ENCODE data around the gene PACS2.
A peak's percentile ranks its signal among the peaks of the same experiment; 100 is the strongest.

PACS2 gene

GRCh38 chr14:105368426-105368825 is 53.9 kb downstream of the PACS2 start:
- Histone ChIP-seq H3K27me3 (replicated peaks in 2 of 5; ENCODE audit: control insufficient read depth in 4 of 5, insufficient read depth in 5 of 5, low read length in 4 of 5) (no peaks in the 10 kb centered on the region), H3K36me3 (ENCODE audit: control insufficient read depth in 4 of 4, insufficient read depth in 4 of 4, low read length in 3 of 4) (peaks cover 2 to 28% (median 8%) of the 10 kb centered on the region in 4 experiments), H3K4me3 (ENCODE audit: control insufficient read depth in 1 of 7, extremely low read depth in 1 of 7, insufficient read depth in 4 of 7, low read depth in 2 of 7, low read length in 6 of 7) (no peak overlapping the region), H3K27ac (ENCODE audit: insufficient read depth in 1 of 2, low read depth in 1 of 2, low read length in 2 of 2, poor library complexity in 1 of 2, severe bottlenecking in 2 of 2) (no peak overlapping the region), H3K4me1 (ENCODE audit: control extremely low read depth in 1 of 4, control insufficient read depth in 4 of 4, insufficient read depth in 4 of 4, low read length in 3 of 4) (peaks cover 0 to 12% (median 9%) of the 10 kb centered on the region in 4 experiments), H3K9me3 (ENCODE audit: control extremely low read depth in 1 of 5, control insufficient read depth in 4 of 5, insufficient read depth in 2 of 5, low read depth in 1 of 5, low read length in 4 of 5) (no peaks in the 10 kb centered on the region)
- ChIA-PET CTCF (interaction anchor here (0.7 to 2.4 kb wide), 6 partner anchors 10 to 122 kb away, joined by 3 to 13 read pairs (median 4); partner anchors contain the start of gene CRIP1), POLR2A (no interaction called here)
- no peak for DNase-seq
- WGBS (ENCODE audit: insufficient coverage): 98% methylated on average over 19 of the region's 20 CpGs

GRCh38 chr14:105368910-105369652 is 54.5 kb downstream of the PACS2 start:
- WGBS (ENCODE audit: insufficient coverage): 95% methylated on average over 29 of the region's 29 CpGs
- Histone ChIP-seq H3K4me1 (ENCODE audit: control extremely low read depth in 1 of 4, control insufficient read depth in 4 of 4, insufficient read depth in 4 of 4, low read length in 3 of 4) (peaks cover 0 to 10% (median 9%) of the 10 kb centered on the region in 4 experiments), H3K9me3 (ENCODE audit: control extremely low read depth in 1 of 5, control insufficient read depth in 4 of 5, insufficient read depth in 2 of 5, low read depth in 1 of 5, low read length in 4 of 5) (no peaks in the 10 kb centered on the region), H3K27ac (ENCODE audit: insufficient read depth in 1 of 2, low read depth in 1 of 2, low read length in 2 of 2, poor library complexity in 1 of 2, severe bottlenecking in 2 of 2) (no peak overlapping the region), H3K36me3 (ENCODE audit: control insufficient read depth in 4 of 4, insufficient read depth in 4 of 4, low read length in 3 of 4) (peaks cover 2 to 28% (median 8%) of the 10 kb centered on the region in 4 experiments), H3K27me3 (replicated peaks in 2 of 5; ENCODE audit: control insufficient read depth in 4 of 5, insufficient read depth in 5 of 5, low read length in 4 of 5) (no peaks in the 10 kb centered on the region), H3K4me3 (ENCODE audit: control insufficient read depth in 1 of 7, extremely low read depth in 1 of 7, insufficient read depth in 4 of 7, low read depth in 2 of 7, low read length in 6 of 7) (no peak overlapping the region)
- CTCF ChIA-PET: interaction anchor here (0.7 to 2.4 kb wide), 6 partner anchors 11 to 121 kb away, joined by 3 to 13 read pairs (median 4); partner anchors contain the start of gene CRIP1
- POLR2A ChIA-PET: no interaction called here
- DNase-seq: no peak

GRCh38 chr14:105369653-105370040 is 55.1 kb downstream of the PACS2 start:
- no peaks in the 10 kb centered on the region for H3K9me3 ChIP-seq (ENCODE audit: control extremely low read depth in 1 of 5, control insufficient read depth in 4 of 5, insufficient read depth in 2 of 5, low read depth in 1 of 5, low read length in 4 of 5)
- no peak overlapping the region for H3K27ac ChIP-seq (ENCODE audit: insufficient read depth in 1 of 2, low read depth in 1 of 2, low read length in 2 of 2, poor library complexity in 1 of 2, severe bottlenecking in 2 of 2)
- 98% methylated on average over 23 of the region's 28 CpGs for WGBS (ENCODE audit: insufficient coverage)
- peaks cover 0 to 6% (median 6%) of the 10 kb centered on the region in 4 experiments for H3K4me1 ChIP-seq (ENCODE audit: control extremely low read depth in 1 of 4, control insufficient read depth in 4 of 4, insufficient read depth in 4 of 4, low read length in 3 of 4)
- H3K36me3 ChIP-seq (ENCODE audit: control insufficient read depth in 4 of 4, insufficient read depth in 4 of 4, low read length in 3 of 4): peaks cover 2 to 28% (median 8%) of the 10 kb centered on the region in 4 experiments
- no peaks in the 10 kb centered on the region for H3K27me3 ChIP-seq (replicated peaks in 2 of 5; ENCODE audit: control insufficient read depth in 4 of 5, insufficient read depth in 5 of 5, low read length in 4 of 5)
- DNase-seq: no peak
- H3K4me3 ChIP-seq (ENCODE audit: control insufficient read depth in 1 of 7, extremely low read depth in 1 of 7, insufficient read depth in 4 of 7, low read depth in 2 of 7, low read length in 6 of 7): no peak overlapping the region
- ChIA-PET POLR2A (no interaction called here), CTCF (interaction anchor here (1.0 to 7.1 kb wide), 9 partner anchors 11 to 162 kb away, joined by 3 to 68 read pairs (median 5); partner anchors contain the start of gene TEDC1)

GRCh38 chr14:105374389-105374788 is 59.8 kb downstream of the PACS2 start:
- POLR2A ChIA-PET: interaction anchor here (1.0 kb wide), 1 partner anchor 37 kb away, joined by 3 read pairs; no protein-coding TSS in a partner anchor
- CTCF ChIA-PET: interaction anchor here (0.8 to 7.1 kb wide), 7 partner anchors 9 to 158 kb away, joined by 3 to 68 read pairs (median 6); partner anchors contain the start of gene TEDC1
- 98% methylated on average over 11 of the region's 11 CpGs for WGBS (ENCODE audit: insufficient coverage)

GRCh38 chr14:105375635-105376057 is 61.1 kb downstream of the PACS2 start:
- WGBS (ENCODE audit: insufficient coverage): 31% methylated on average over 4 of the region's 4 CpGs
- H3K36me3 ChIP-seq (ENCODE audit: control insufficient read depth in 4 of 4, insufficient read depth in 4 of 4, low read length in 3 of 4): peaks cover 0 to 7% (median 3%) of the 10 kb centered on the region in 4 experiments
- ChIA-PET POLR2A (interaction anchor here (1.0 to 1.1 kb wide), 2 partner anchors 14 to 115 kb away, joined by 3 read pairs; no protein-coding TSS in a partner anchor), CTCF (interaction anchor here (0.8 to 7.1 kb wide), 6 partner anchors 9 to 115 kb away, joined by 3 to 68 read pairs (median 4); partner anchors contain the start of genes TEDC1 and TEX22)
- H3K4me3 ChIP-seq (ENCODE audit: control insufficient read depth in 1 of 7, extremely low read depth in 1 of 7, insufficient read depth in 4 of 7, low read depth in 2 of 7, low read length in 6 of 7): no peak overlapping the region
- peaks cover 0 to 16% (median 13%) of the 10 kb centered on the region in 4 experiments for H3K4me1 ChIP-seq (ENCODE audit: control extremely low read depth in 1 of 4, control insufficient read depth in 4 of 4, insufficient read depth in 4 of 4, low read length in 3 of 4)
- H3K27ac ChIP-seq (ENCODE audit: insufficient read depth in 1 of 2, low read depth in 1 of 2, low read length in 2 of 2, poor library complexity in 1 of 2, severe bottlenecking in 2 of 2): no peak overlapping the region
- DNase-seq: peak in 2 of 3 donors; percentile 76 to 85
- no peaks in the 10 kb centered on the region for H3K27me3 ChIP-seq (replicated peaks in 2 of 5; ENCODE audit: control insufficient read depth in 4 of 5, insufficient read depth in 5 of 5, low read length in 4 of 5)
- no peaks in the 10 kb centered on the region for H3K9me3 ChIP-seq (ENCODE audit: control extremely low read depth in 1 of 5, control insufficient read depth in 4 of 5, insufficient read depth in 2 of 5, low read depth in 1 of 5, low read length in 4 of 5)

More at GRCh38 chr14:105374389-105374788, 59.8 kb downstream of the PACS2 start:
- peaks cover 0 to 16% (median 13%) of the 10 kb centered on the region in 4 experiments for H3K4me1 ChIP-seq (ENCODE audit: control extremely low read depth in 1 of 4, control insufficient read depth in 4 of 4, insufficient read depth in 4 of 4, low read length in 3 of 4)
- no peaks in the 10 kb centered on the region for H3K9me3 ChIP-seq (ENCODE audit: control extremely low read depth in 1 of 5, control insufficient read depth in 4 of 5, insufficient read depth in 2 of 5, low read depth in 1 of 5, low read length in 4 of 5)
- H3K27me3 ChIP-seq (replicated peaks in 2 of 5; ENCODE audit: control insufficient read depth in 4 of 5, insufficient read depth in 5 of 5, low read length in 4 of 5): no peaks in the 10 kb centered on the region
- DNase-seq: no peak
- no peak overlapping the region for H3K27ac ChIP-seq (ENCODE audit: insufficient read depth in 1 of 2, low read depth in 1 of 2, low read length in 2 of 2, poor library complexity in 1 of 2, severe bottlenecking in 2 of 2)
- H3K36me3 ChIP-seq (ENCODE audit: control insufficient read depth in 4 of 4, insufficient read depth in 4 of 4, low read length in 3 of 4): peaks cover 0 to 6% (median under 1%) of the 10 kb centered on the region in 4 experiments
- H3K4me3 ChIP-seq (ENCODE audit: control insufficient read depth in 1 of 7, extremely low read depth in 1 of 7, insufficient read depth in 4 of 7, low read depth in 2 of 7, low read length in 6 of 7): no peak overlapping the region

GRCh38 chr14:105376521-105377440 is 62.2 kb downstream of the PACS2 start:
- H3K4me3 ChIP-seq (ENCODE audit: control insufficient read depth in 1 of 7, extremely low read depth in 1 of 7, insufficient read depth in 4 of 7, low read depth in 2 of 7, low read length in 6 of 7): no peak overlapping the region
- no peaks in the 10 kb centered on the region for H3K9me3 ChIP-seq (ENCODE audit: control extremely low read depth in 1 of 5, control insufficient read depth in 4 of 5, insufficient read depth in 2 of 5, low read depth in 1 of 5, low read length in 4 of 5)
- no peaks in the 10 kb centered on the region for H3K27me3 ChIP-seq (replicated peaks in 2 of 5; ENCODE audit: control insufficient read depth in 4 of 5, insufficient read depth in 5 of 5, low read length in 4 of 5)
- DNase-seq: no peak
- 95% methylated on average over 32 of the region's 34 CpGs for whole genome bisulfite sequencing (ENCODE audit: insufficient coverage)
- H3K36me3 ChIP-seq (ENCODE audit: control insufficient read depth in 4 of 4, insufficient read depth in 4 of 4, low read length in 3 of 4): peaks cover 0 to 11% (median 4%) of the 10 kb centered on the region in 4 experiments
- peaks cover 0 to 16% (median 13%) of the 10 kb centered on the region in 4 experiments for H3K4me1 ChIP-seq (ENCODE audit: control extremely low read depth in 1 of 4, control insufficient read depth in 4 of 4, insufficient read depth in 4 of 4, low read length in 3 of 4)
- CTCF ChIA-PET: interaction anchor here (0.6 to 7.1 kb wide), 9 partner anchors 12 to 114 kb away, joined by 3 to 68 read pairs (median 4); partner anchors contain the start of genes TEDC1 and TEX22
- no peak overlapping the region for H3K27ac ChIP-seq (ENCODE audit: insufficient read depth in 1 of 2, low read depth in 1 of 2, low read length in 2 of 2, poor library complexity in 1 of 2, severe bottlenecking in 2 of 2)
- POLR2A ChIA-PET: interaction anchor here (1.0 kb wide), 1 partner anchor 13 kb away, joined by 3 read pairs; no protein-coding TSS in a partner anchor

All from common myeloid progenitor, CD34-positive (primary cell).